Activated CD8-positive, alpha-beta memory T cell treated with anti-CD3 and anti-CD28 coated beads for 24 hours (primary cell): ENCODE measurements around the gene PCNT.
"Not testable (repeated sequence)": the region's sequence is repeated elsewhere in the genome, so short reads cannot be mapped to it uniquely, and the experiment has no call there.

Experiments
- DNase-seq: peaks from one replicate; pipeline ENCODE4 v3.0.0-alpha.2; 2020

The PCNT gene

DNA sequence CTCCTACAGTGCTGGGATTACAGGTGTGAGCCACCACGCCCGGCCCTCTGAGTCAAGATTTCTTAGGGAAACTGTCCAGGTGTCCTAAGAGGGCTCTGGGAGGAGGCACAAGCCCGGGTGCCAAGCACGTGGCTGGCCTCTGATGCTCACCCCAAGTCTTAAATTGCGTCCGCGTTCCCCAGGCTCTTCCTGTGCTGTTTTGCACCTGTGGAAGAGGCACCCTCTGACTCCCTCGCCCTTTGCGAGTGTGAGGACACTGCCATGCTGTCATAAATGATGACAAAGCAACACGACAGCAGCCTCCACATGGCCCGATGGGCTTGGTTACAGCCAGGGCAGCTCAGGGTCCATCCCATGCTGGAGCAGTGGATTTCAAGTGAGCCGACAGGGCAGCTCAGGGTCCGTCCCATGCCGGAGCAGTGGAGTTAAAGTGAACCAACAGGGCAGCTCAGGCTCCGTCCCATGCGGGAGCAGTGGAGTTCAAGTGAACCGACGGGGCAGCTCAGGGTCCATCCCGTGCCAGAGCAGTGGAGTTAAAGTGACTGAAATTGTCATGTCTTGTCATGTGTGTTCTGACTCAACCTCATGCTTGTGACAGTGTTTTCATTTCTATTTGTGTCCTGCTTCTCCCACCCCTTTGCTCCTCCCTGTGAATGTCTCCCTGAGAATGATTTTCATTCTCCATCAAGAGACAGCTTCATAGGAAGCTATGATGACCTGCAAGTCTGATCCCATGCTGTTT is 33.9 kb downstream of the PCNT start:
- DNase-seq: no peak

DNA sequence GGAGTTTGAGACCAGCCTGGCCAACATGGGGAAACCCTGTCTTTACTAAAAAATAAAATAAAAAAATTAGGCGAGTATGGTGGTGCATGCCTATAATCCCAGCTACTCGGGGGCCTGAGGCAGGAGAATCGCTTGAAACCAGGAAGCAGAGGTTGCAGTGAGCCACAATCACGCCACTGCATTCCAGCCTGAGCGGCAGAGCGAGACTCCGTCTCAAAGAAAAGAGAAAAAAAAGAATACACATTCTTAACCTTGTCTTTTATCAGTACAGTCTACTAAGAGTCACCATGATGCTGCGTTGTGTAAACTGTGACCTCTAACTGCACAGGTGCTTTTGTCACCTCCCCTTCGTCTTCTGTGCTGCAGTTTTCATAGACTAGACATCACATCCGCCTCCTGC is 37.2 kb downstream of the PCNT start:
- DNase-seq: no peak

DNA sequence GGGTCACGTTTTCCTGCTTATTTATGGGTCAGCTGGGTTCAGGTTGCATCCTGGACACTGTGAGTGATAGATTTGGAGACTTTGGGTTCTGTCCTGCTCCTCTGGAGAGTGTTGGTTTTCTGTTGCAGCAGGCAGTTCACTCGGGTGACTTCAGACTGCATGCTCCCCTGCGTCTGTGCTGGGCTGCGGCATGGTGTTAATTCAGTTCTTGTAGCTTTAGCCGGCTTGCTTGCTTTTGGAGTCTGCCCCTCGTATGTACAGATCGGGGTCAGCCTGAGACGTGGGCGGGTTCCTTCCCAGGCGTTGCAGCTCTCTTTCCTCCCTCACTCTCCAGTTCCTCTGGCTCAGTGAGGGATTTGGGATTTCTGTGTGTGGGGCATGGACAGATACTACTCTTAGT is 38.0 kb downstream of the PCNT start:
- DNase-seq: no peak

DNA sequence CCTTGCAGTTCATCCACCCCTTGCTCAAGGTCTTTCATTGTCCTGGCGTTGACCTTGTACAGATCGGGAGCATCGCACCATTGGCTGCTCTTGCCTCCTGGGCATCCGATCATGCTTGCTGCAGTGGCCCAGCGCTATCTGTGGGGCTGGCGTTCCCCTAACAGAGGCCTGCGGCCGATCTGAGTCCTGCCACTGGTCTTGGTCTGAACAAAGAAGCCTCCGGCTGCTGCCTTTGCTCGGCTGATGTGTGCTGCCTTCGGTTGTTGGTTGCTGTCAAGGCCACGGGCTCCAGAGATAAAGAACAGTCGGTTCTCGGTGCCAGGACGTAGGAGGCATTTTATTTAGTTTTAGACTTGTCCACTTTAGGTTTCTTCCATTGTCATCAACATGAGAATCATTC is 39.0 kb downstream of the PCNT start:
- DNase-seq: no peak

DNA sequence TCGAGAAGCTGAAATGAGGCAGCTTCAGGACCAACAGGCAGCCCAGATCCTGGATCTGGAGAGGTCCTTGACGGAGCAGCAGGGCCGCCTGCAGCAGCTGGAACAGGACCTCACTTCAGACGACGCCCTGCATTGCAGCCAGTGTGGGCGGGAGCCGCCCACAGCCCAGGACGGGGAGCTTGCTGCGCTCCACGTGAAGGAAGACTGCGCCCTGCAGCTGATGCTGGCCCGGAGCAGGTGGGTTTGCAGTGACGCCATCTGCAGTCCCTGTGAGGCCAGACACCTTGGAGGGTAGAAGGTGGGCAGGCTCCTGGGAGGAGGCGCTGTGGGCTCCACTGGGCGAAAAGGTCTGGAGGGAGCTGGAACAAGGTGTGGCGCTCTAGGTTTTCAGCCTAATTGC is 39.7 kb downstream of the PCNT start:
- DNase-seq: no peak

DNA sequence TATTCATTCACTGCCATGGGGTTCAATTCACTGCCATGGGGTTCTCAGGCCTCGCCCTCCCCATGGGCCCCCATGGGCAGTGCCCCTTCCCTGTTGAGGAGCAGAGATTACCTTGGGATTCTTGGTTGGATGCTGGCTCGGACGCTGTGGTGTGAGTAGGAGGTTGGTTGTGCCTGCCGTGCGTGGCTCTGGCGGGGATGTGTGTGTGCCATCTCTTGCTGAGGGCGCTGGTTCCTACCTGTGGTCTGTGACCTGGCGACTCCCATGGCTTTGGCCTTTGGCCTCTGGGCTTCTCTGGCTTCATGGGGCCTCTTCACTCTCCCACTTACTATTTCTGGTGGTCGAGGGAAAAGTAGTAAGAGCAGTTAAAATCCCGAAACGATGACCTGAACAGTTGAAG is 42.1 kb downstream of the PCNT start:
- no peak for DNase-seq

DNA sequence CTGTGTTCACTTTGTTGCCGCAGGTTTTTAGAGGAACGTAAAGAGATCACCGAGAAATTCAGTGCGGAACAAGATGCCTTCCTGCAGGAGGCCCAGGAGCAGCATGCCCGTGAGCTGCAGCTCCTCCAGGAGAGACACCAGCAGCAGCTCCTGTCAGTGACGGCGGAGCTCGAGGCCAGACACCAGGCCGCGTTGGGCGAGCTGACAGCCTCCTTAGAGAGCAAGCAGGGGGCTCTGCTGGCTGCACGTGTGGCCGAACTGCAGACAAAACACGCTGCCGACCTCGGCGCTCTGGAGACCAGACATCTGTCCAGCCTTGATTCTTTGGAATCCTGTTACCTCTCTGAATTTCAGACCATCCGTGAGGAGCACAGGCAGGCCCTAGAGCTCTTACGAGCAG is 42.6 kb downstream of the PCNT start:
- DNase-seq: no peak

DNA sequence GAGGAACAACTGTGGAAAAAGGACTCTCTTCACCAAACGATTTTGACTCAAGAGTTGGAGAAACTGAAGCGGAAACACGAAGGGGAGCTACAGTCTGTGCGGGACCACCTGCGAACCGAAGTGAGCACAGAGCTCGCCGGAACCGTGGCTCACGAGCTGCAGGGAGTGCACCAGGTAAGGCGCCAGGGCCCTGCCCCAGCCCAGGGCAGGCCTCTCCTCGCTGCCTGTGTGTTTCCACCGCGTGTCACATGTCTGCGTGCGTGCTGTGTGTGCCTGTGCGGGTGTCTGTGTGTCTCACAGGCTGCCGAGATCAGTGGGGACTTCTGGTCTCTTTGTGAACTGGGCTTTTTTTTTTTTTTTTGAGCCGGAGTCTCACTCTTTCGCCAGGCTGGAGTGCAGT is 43.0 kb downstream of the PCNT start:
- no peak for DNase-seq

DNA sequence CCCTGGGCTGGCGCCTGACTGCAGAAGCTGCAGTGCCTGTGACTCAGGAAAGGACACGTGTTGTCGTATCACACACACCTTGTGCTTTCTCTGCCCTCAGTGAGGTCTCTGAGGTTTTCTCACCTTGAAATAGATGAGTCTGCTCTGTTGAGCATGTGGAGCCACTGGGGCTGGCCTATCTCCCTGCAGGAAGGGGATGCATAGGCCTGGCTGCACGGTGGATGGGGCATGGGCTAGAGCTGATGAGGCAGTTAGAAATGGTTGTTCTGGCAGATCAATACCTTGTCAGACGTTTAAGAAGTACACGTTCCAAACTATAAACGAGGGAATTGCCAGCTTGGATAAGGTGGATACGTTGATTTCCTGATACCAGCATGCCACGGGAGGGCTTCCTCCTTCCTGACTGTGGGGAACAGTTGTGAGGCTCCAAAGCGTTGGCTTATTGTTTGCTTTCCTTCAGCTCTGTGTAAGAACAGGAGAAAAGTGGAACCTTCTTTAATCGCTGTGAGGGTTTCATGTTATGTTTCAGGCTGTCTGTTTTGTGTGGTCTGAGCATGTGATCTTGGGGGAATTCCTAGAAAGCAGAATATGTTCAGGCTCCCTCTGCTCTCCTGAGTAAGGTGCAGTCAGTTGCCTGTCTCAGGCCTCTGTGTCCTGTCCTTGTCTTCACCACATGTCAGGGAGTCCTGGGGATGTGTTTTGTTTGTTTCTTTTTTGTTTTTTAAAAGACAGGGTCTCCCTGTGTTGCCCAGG is 44.8 kb downstream of the PCNT start:
- peak; percentile 76 for DNase-seq

DNA sequence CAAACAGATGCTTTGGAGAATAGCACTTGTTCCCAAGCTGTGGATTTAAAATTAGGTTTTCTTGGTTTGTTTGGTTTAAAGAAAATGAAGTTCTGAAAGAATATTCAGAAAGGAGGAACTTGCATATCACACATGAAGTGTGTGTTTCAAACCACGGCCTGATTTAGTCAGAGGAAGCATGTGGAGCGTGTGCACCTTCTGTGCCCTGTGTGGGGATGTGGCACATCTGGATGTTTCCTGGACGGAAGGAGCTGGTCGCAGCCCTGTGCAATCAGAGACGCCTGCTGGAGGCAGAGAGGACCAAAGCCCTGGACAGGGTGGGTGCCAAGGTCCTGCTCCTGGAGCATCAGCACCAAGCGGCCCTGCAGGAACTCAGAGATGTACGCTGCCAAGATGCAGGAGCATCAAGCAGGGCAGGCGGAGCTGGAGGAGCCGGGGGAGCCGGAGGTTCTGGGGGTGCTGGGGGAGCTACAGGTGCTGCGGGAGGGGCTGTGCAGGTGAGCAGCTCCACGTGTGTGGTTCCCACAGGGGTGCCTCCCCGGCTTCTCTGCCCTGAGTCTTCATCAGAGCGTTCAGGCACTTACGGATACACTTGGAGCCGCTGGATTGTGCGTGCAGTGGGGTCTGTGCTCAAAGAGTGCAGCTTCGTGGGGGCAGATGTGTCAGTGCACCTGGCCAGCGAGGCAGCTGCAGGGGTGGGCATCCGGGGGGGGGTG is 45.7 kb downstream of the PCNT start:
- no peak for DNase-seq

DNA sequence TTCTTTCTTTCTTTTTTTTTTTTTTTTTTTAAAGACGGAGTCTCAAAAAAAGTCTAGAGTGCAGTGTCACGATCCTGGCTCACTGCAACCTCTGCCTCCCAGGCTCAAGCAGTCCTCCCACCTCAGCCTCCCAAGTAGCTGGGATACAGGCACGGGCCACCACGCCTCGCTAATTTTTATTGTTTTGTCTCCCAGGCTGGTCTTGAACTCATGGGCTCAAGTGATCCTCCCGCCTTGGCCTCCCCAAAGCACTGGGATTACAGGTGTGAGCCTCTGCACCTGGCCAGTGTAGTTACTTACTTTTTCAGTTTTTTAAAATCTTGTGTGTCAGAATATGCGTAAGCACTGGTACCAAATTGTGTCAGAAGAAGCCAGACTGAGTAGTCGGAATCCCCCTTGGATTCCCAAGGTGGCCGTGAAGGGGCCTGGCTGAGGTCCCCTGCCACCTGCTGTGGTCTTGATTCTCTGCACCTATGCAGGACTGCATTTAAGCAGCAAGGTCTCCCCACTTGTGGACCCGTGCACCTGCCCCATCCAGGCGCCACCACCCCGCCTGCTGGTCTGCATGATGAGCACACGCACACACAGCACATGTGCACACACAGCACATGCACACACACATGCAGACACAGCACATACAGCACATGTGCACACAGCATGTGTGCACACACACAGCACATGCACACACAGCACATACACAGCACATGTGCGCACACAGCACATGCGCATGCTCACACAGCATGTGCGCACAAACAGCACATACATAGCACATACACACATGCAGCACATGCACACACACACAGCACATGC is 47.5 kb downstream of the PCNT start:
- no peak for DNase-seq

DNA sequence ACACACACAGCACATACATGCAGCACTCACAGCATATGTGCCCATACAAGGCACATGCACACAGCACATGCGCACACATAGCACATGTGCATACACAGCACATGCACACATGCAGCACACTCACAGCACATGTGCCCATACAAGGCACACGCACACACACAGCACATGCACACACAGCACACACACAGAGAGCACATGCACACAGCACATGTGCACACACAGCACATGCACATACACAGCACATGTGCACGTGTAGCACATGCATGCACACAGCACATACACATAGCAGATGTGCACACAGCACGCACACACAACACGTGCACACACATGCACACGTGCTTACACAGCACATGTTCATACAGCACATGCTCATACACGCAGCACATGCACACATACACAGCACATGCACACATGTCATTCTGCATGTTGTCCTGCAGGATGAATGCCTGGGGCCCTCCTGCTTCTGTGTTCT is 48.1 kb downstream of the PCNT start:
- DNase-seq: no peak

DNA sequence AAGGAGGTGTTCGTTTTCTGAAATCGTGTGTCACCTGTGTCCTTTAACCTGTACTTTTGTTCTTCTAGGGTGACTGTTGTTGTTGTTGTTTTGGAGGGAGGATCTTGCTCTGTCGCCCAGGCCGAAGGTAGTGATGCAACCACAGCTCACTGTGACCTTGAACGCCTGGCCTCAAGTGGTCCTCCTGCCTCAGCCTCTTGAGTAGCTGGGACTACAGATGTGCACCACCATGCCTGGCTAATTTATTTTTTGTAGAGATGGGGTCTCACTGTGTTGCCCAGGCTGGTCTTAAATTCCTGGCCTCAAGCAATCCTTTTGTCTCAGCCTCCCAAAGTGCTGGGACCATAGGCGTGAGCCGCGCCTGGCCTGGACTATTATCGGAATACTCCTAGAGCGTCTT is 49.0 kb downstream of the PCNT start:
- not testable (repeated sequence) for DNase-seq

DNA sequence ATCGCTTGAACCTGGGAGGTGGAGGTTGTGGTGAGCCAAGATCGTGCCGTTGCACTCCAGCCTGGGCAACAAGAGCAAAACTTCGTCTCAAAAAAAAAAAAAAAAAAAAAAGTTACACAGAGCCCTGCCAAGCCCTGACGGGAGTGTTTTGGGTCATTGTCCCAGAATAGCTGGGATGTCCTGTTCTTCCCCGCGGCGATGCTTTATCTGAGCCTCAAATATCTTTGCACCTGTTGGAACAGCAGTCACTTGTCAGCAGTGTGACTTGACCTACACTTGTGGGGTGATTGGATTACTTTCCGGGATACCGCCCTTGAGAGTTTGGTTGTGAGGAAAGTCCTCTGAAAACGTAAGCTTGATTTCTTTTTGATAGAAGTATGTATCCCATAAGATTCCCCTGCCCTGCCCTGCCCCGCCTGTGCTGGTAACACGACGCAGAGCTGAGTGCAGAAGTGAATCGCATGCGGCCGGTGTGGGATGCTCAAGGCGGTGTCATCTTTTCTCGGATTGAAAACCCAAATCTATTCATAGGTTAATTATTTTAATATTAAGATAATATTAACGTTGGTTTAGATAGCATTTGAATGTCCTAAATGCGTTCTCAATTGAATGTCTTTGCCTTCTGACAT is 50.9 kb downstream of the PCNT start:
- no peak for DNase-seq

DNA sequence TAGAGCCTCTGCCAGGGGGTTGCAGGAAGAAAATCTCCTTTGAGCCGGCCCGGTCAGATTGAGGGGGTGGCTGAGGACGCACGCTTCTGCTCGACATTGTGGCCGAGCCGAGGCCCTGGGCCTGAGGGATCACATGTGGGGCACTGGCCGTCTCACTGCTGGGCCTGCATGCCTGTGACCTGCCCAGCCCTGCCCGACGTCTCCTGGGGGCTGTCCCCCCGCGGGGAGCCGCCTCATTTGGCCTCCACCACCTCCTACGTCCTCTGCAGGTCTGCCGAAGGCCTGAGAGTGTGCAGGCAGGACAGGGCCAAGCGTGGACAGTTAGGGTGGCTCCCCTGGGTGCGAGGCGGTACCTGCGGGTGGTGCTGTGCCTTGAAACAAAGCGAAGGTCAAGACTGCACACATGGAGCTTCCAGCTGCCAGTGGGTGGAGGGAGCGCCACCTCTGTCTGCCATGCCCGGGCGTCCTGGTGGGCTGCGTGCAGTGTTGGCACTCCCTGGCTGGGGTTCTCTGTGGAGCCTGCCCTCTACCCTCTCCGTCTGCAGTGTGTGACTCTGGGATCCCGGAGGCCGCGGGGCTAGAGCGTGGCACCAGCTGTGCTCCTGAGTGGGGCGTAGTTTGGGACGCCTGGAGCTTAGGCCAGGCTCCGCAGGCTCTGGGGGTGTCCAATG is 51.7 kb downstream of the PCNT start:
- no peak for DNase-seq

DNA sequence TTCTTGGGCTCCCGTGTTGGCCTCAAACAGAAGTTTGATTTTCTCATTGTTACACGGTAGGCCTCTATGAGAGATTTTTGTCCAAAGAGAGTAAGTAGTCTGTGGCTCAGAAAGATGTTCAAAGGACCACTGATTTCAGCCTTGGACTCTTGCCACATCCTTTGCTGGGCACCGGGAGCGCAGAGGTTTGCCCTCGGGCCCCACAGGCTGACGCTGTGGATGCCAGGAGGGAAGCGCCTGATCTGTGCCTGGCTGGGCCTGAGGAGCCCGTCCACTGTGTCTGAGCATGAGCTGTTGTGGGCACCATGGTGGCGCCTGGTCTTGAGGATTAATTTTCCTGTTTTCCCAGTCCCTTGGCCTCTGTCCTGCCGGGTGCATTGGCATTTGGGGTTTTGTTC is 52.3 kb downstream of the PCNT start:
- no peak for DNase-seq

DNA sequence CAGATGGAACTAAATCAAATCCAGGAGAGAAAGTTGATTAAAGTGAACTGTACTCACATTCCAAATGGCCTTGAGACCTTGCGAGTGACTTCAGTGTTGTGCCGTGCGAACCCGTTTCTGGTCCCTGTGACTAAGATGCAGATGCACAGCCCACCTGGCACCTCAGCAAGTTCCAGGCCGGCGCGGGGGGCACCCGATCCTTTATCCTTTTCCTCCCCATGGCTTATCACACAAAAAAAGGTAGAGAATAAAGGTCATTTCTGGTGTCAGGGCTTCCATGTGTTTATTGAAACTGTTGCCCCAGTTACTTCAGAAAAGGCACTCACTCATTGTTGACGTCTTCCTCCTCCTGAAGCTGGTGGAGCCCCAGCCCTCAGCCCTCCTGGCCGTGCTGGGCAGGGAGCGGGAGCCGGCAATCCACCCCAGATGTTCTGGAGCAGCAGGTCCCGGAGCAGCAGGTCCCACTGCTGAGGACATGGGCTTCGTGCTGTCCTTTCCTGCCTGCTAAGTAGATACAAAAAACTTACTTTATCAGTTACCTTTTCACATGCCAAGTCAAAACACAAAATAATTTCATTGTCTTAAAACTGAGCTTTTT is 53.0 kb downstream of the PCNT start:
- DNase-seq: no peak

DNA sequence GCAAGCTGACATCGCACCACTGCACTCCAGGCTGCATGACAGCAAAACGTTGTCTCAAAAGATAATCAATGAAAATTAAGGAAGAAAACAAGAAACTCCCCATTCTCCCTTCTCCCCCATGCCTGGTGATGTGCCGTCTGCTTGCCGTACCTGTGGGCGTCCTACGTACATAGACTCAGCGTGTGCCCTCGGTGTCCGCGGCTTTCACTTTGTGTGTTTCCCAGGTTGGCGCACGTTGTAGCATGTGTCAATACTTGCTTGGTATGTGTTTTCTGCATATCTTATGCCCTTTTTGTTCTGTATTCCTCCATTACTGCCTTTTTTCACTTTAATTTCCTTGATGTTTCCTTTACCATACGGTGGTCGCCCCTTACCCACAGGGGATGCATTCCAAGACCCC is 53.8 kb downstream of the PCNT start:
- no peak for DNase-seq

DNA sequence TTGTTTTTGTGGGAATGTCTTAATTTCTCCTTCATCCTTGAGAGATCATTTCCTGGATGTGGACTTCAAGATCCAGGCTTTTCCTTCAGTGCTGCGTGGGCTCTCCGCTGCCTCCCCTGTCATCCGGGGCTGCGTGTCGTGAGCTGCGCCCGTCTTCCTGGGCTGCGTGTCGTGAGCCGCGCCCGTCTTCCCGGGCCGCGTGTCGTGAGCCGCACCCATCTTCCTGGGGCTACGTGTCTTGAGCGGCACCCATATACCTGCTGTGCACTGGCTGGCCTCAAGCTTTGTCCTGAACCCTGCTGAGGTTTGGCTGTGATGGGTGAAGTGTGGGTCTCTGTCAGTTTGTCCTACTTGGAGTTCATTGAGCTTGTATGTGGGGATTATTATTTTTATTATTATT is 55.1 kb downstream of the PCNT start:
- no peak for DNase-seq

DNA sequence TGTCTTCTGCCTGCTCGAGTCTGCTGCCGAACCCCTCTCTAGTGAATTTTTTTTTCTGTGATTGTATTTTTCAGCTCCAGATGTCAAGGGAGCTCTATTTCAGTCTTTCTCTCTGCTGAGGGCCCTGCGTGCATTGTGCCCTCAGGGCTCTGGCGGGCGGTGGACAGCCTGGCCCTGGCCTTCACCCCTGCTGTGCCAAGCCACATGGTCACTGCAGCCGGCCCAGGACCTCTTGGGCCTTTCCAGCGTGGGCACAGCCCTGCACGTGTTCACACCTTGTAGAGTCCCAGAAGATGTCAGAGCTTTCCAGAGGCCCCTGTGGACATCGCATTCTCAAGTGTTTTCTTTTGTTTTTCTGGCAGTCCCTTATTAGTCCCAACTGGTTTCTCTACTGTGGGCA is 55.7 kb downstream of the PCNT start:
- DNase-seq: no peak

DNA sequence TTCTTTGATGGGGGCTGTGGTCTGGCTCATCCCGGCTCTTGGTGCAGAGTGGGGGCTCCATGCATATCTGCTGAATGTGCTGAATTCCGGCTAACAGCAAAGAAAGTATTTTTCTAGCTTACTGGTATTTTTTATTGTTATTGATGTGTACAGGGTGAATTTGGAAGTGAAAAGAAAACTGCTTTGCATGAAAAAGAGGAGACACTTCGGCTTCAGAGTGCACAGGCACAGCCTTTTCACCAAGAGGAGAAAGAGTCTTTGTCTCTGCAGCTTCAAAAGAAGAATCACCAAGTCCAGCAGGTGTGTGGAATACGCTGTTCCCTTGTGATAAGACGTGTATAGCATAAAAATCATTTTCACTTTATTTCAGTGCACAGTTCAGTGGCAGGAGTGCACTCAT is 57.6 kb downstream of the PCNT start:
- no peak for DNase-seq

DNA sequence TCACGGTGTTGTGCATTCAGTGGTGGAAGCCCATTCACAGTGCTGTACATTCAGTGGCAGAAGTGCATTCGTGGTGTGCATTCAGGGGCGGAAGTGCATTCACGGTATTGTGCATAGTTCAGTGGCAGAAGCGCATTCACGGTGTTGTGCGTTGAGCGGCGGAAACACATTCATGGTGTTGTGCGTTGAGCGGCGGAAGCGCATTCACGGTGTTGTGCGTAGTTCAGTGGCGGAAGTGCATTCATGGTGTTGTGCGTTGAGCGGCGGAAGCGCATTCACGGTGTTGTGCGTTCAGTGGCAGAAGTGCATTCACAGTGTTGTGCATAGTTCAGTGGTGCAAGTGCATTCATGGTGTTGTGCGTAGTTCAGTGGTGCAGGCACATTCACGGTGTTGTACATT is 60.6 kb downstream of the PCNT start:
- DNase-seq: no peak
